Natural killer cell (primary cell): ENCODE measurements around the gene HOXD10. TPM values are rescaled to one million over a fixed set of nuclear protein-coding genes. Genes with fewer than 3 reads are reported as not detected.

Experiments used
- ATAC-seq, 3 donors: fragments of 150-1000 bp in 2 of 3; fragments of 200-7000 bp in 1 of 3; cut with Tn5 transposase; 1 replicate in 1 of 3; 2 replicates in 2 of 3; pipeline ENCODE4 v1.10.0; 2021; ENCODE audit warnings: mild to moderate bottlenecking in 2 of 3, moderate library complexity in 2 of 3
- DNase-seq, 2 donors: peaks; one replicate each; pipeline versions ENCODE4 v3.0.0 to v3.0.0-alpha.2; 2013 to 2021; ENCODE audit warnings: mixed read lengths in 1 of 2
- H3K27ac ChIP-seq: one replicate; pipeline ENCODE4 v1.5.1; 2013; ENCODE audit warnings: mild to moderate bottlenecking, low read length
- H3K27me3 ChIP-seq: one replicate; pipeline ENCODE4 v1.6.1; 2013; ENCODE audit warnings: low read length; ENCODE audit not compliant: control insufficient read depth, insufficient read depth
- H3K36me3 ChIP-seq: one replicate; pipeline ENCODE4 v1.6.1; 2013; ENCODE audit warnings: low read length; ENCODE audit not compliant: control insufficient read depth, insufficient read depth
- H3K4me1 ChIP-seq: one replicate; pipeline ENCODE4 v1.6.1; 2013; ENCODE audit warnings: low read length; ENCODE audit not compliant: control insufficient read depth, insufficient read depth
- H3K4me3 ChIP-seq: one replicate; pipeline ENCODE4 v1.5.1; 2013; ENCODE audit warnings: low read length
- H3K9me3 ChIP-seq: one replicate; pipeline ENCODE4 v1.6.1; 2013; ENCODE audit warnings: low read length; ENCODE audit not compliant: control insufficient read depth, insufficient read depth
- H3K27ac Mint-ChIP-seq, 2 donors: one replicate each; pipeline ENCODE4 v1.8.0; 2022; ENCODE audit warnings: mild to moderate bottlenecking in 2 of 2, mixed read lengths in 2 of 2, moderate library complexity in 1 of 2
- H3K27me3 Mint-ChIP-seq, 2 donors: one replicate each; pipeline ENCODE4 v1.8.0; 2022; ENCODE audit warnings: low read depth in 2 of 2, mixed read lengths in 2 of 2
- H3K36me3 Mint-ChIP-seq: one replicate; pipeline ENCODE4 v1.8.0; 2022; ENCODE audit warnings: mixed read lengths
- H3K4me1 Mint-ChIP-seq, 2 donors: one replicate each; pipeline ENCODE4 v1.8.0; 2022; ENCODE audit warnings: mixed read lengths in 2 of 2
- H3K4me3 Mint-ChIP-seq: one replicate; pipeline ENCODE4 v1.8.0; 2022; ENCODE audit warnings: mild to moderate bottlenecking, moderate library complexity, mixed read lengths
- H3K9me3 Mint-ChIP-seq, 2 donors: one replicate each; pipeline ENCODE4 v1.8.0; 2022; ENCODE audit warnings: mixed read lengths in 2 of 2
- CTCF ChIP-seq: fragments of 200-600 bp; IDR thresholded peaks from one replicate; pipeline ENCODE4 v1.8.0; 2022; ENCODE audit warnings: antibody characterized with exemption
- WGBS: methylation state at CpG from one replicate; pipeline ENCODE4 v1.1.7; 2013; ENCODE audit warnings: missing lambda C conversion rate; ENCODE audit not compliant: insufficient coverage; 5-methylcytosine and 5-hydroxymethylcytosine counted together
- intact Hi-C: fragments of 100-400 bp; cut with micrococcal nuclease; formaldehyde crosslinking; loops from one replicate; pipeline ENCODE4 v1.14.2; 2022
- total RNA-seq, 4 donors: library from RNA; stranded (reverse); fragments of 120-200 nt in 1 of 4; gene quantifications; one replicate each; pipeline versions ENCODE4 v1.2.3 to v1.2.4, GENCODE V29; 2013 to 2022

The HOXD10 gene
- total RNA-seq, 3 donors from 2014 or later (not counting 1 experiment from before 2014, with no cell fraction given) = not detected

GRCh38 chr2:176147800-176148496 lies 31.4 kb downstream of the HOXD10 start:
- Mint-ChIP-seq H3K9me3 (peaks cover 0 to 1% of the 10 kb centered on the region in 2 donors), H3K36me3 (no peaks in the 10 kb centered on the region), H3K27ac (no peak overlapping the region)

GRCh38 chr2:176148751-176149421 lies 32.3 kb downstream of the HOXD10 start:
- no peaks in the 10 kb centered on the region for H3K36me3 Mint-ChIP-seq
- ATAC-seq = no peak
- H3K27ac Mint-ChIP-seq = no peak overlapping the region
- WGBS = 41% methylated on average over 11 of the region's 11 CpGs
- Histone ChIP-seq H3K4me3 (no peak overlapping the region), H3K36me3 (no peaks in the 10 kb centered on the region), H3K4me1 (peaks cover 4% of the 10 kb centered on the region), H3K27ac (no peak overlapping the region), H3K9me3 (no peaks in the 10 kb centered on the region), H3K27me3 (peaks cover 65% of the 10 kb centered on the region)
- peaks cover 64% of the 10 kb centered on the region in 2 donors for H3K27me3 Mint-ChIP-seq
- peaks cover 0 to 6% of the 10 kb centered on the region in 2 donors for H3K4me1 Mint-ChIP-seq
- no peak for TF ChIP-seq CTCF
- no peaks in the 10 kb centered on the region for H3K9me3 Mint-ChIP-seq
- intact Hi-C loops = no loop called here
- no peak for DNase-seq
- no peak overlapping the region for H3K4me3 Mint-ChIP-seq

More at GRCh38 chr2:176147800-176148496, 31.4 kb downstream of the HOXD10 start:
- Mint-ChIP-seq H3K27me3 (peaks cover 67 to 71% of the 10 kb centered on the region in 2 donors), H3K4me1 (peaks cover 0 to 6% of the 10 kb centered on the region in 2 donors), H3K4me3 (no peak overlapping the region)
- intact Hi-C loops = no loop called here
- ATAC-seq (no peak), DNase-seq (no peak)
- TF ChIP-seq CTCF = no peak
- no peaks in the 10 kb centered on the region for H3K36me3 ChIP-seq
- no peak overlapping the region for H3K27ac ChIP-seq
- H3K4me1 ChIP-seq = peaks cover 4% of the 10 kb centered on the region
- H3K27me3 ChIP-seq = peaks cover 60% of the 10 kb centered on the region
- no peaks in the 10 kb centered on the region for H3K9me3 ChIP-seq
- no peak overlapping the region for H3K4me3 ChIP-seq
- 13% methylated on average over 31 of the region's 31 CpGs for WGBS

GRCh38 chr2:176149481-176149938 lies 32.9 kb downstream of the HOXD10 start:
- Histone ChIP-seq H3K27me3 (peaks cover 67% of the 10 kb centered on the region), H3K9me3 (no peaks in the 10 kb centered on the region), H3K36me3 (no peaks in the 10 kb centered on the region), H3K4me3 (no peak overlapping the region), H3K27ac (no peak overlapping the region), H3K4me1 (peaks cover 4% of the 10 kb centered on the region)
- peaks cover 0 to 6% of the 10 kb centered on the region in 2 donors for H3K4me1 Mint-ChIP-seq
- H3K36me3 Mint-ChIP-seq = no peaks in the 10 kb centered on the region
- intact Hi-C loops = no loop called here
- DNase-seq (no peak), ATAC-seq (no peak)
- WGBS = 19% methylated on average over 22 of the region's 22 CpGs
- no peaks in the 10 kb centered on the region for H3K9me3 Mint-ChIP-seq
- peaks cover 64 to 66% of the 10 kb centered on the region in 2 donors for H3K27me3 Mint-ChIP-seq
- H3K27ac Mint-ChIP-seq = no peak overlapping the region
- TF ChIP-seq CTCF = no peak
- H3K4me3 Mint-ChIP-seq = no peak overlapping the region
